ENCODE data around the gene PRPF38B.

Gene PRPF38B

GRCh38 chr1:108725906-108726305, 33.8 kb downstream of the PRPF38B start:
- TF ChIP-seq CTCF (IDR thresholded peaks at IDR 0.05): no peak
- DNase-seq: no peak
- no peaks in the 10 kb centered on the region for H3K9me3 ChIP-seq
- intact Hi-C loops (cut with DNase I; ENCODE audit: low total_unique reads): no loop called here
- H3K4me1 ChIP-seq: peaks cover 0 to 8% (median 0%) of the 10 kb centered on the region in 4 donors
- no peaks in the 10 kb centered on the region for H3K36me3 ChIP-seq
- H3K27me3 ChIP-seq: no peaks in the 10 kb centered on the region
- no peak overlapping the region for H3K4me3 ChIP-seq
- no peak overlapping the region for H3K27ac ChIP-seq

GRCh38 chr1:108728327-108728923, 36.3 kb downstream of the PRPF38B start:
- Histone ChIP-seq H3K27me3 (no peaks in the 10 kb centered on the region), H3K27ac (no peak overlapping the region), H3K36me3 (no peaks in the 10 kb centered on the region), H3K4me3 (no peak overlapping the region), H3K4me1 (peaks cover 0 to 2% (median 0%) of the 10 kb centered on the region in 4 donors), H3K9me3 (no peaks in the 10 kb centered on the region)
- intact Hi-C loops (cut with DNase I; ENCODE audit: low total_unique reads): no loop called here
- no peak for TF ChIP-seq CTCF (IDR thresholded peaks at IDR 0.05)
- DNase-seq: no peak

GRCh38 chr1:108729481-108729880, 37.4 kb downstream of the PRPF38B start:
- H3K36me3 ChIP-seq: no peaks in the 10 kb centered on the region
- H3K27ac ChIP-seq: no peak overlapping the region
- intact Hi-C loops (cut with DNase I; ENCODE audit: low total_unique reads): no loop called here
- no peaks in the 10 kb centered on the region for H3K4me1 ChIP-seq
- TF ChIP-seq CTCF (IDR thresholded peaks at IDR 0.05): no peak
- no peaks in the 10 kb centered on the region for H3K9me3 ChIP-seq
- no peaks in the 10 kb centered on the region for H3K27me3 ChIP-seq
- no peak overlapping the region for H3K4me3 ChIP-seq
- DNase-seq: no peak

- no peak overlapping the region for H3K27ac ChIP-seq
- no peaks in the 10 kb centered on the region for H3K27me3 ChIP-seq
- H3K9me3 ChIP-seq: no peaks in the 10 kb centered on the region
- DNase-seq: no peak
- TF ChIP-seq CTCF (IDR thresholded peaks at IDR 0.05): no peak
- intact Hi-C loops (cut with DNase I; ENCODE audit: low total_unique reads): no loop called here
- no peaks in the 10 kb centered on the region for H3K36me3 ChIP-seq
- no peaks in the 10 kb centered on the region for H3K4me1 ChIP-seq
- H3K4me3 ChIP-seq: no peak overlapping the region
Observed at GRCh38 chr1:108732398-108732797, 40.3 kb downstream of the PRPF38B start.

- TF ChIP-seq CTCF (IDR thresholded peaks at IDR 0.05): no peak
- no peaks in the 10 kb centered on the region for H3K9me3 ChIP-seq
- H3K27ac ChIP-seq: no peak overlapping the region
- intact Hi-C loops (cut with DNase I; ENCODE audit: low total_unique reads): no loop called here
- DNase-seq: no peak
- H3K4me1 ChIP-seq: no peaks in the 10 kb centered on the region
- H3K4me3 ChIP-seq: no peak overlapping the region
- H3K27me3 ChIP-seq: no peaks in the 10 kb centered on the region
- H3K36me3 ChIP-seq: no peaks in the 10 kb centered on the region
Observed at GRCh38 chr1:108734171-108734865, 42.2 kb downstream of the PRPF38B start.

Measured in tibial artery (tissue), 4 donors.